HepG2 (cell line): Measurements from ENCODE around the gene VEGFB. TPM values are rescaled to one million over a fixed set of nuclear protein-coding genes. Genes with fewer than 3 reads are reported as not detected.

Experiments
- ATAC-seq: fragments of 200-7000 bp; cut with Tn5 transposase; 3 replicates; pipeline ENCODE4 v1.9.1; 2020; ENCODE audit warnings: mild to moderate bottlenecking, moderate library complexity
- BruUV-seq: library from RNA; stranded (reverse); fragments of 400-500 nt; replicated peaks from 2 replicates; lab custom pipeline; 2021; lab: Mats Ljungman, UMichigan
- CTCF ChIA-PET: fragments of 300-600 bp; formaldehyde crosslinking; extraction: SDS; loops from one replicate; lab custom pipeline; 2021; ENCODE audit warnings: low total read pairs, inconsistent platforms, low intra/inter-chr PET ratio; lab: Yijun Ruan, JAX
- POLR2A ChIA-PET: fragments of 350-600 bp; sonication (Branson Sonifier 250); formaldehyde crosslinking; loops from one replicate; lab custom pipeline; 2020; ENCODE audit warnings: antibody characterized with exemption, inconsistent platforms; lab: Yijun Ruan, JAX
- DNase-seq: peaks from one replicate; pipeline ENCODE4 v3.0.0-alpha.2; 2015; ENCODE audit warnings: low spot score
- FAIRE-seq: peaks from 3 replicates; lab custom pipeline; 2011; peaks lifted over from hg19 to GRCh38; lab: Jason Lieb, UNC
- H2AFZ ChIP-seq: one replicate; pipeline ENCODE4 v1.6.1; 2011; ENCODE audit warnings: low read length, inconsistent platforms
- H3K27ac ChIP-seq: fragments of 300-600 bp; 3 replicates; pipeline ENCODE4 v1.8.0; 2011; ENCODE audit warnings: mixed run types, mild to moderate bottlenecking, mixed read lengths, low read length, inconsistent platforms; ENCODE audit not compliant: insufficient read depth; ENCODE audit errors: extremely low read length
- H3K27me3 ChIP-seq, 2 experiments: fragments of 200-600 bp in 1 of 2; 2 replicates in 1 of 2; 3 replicates in 1 of 2; pipeline versions ENCODE4 v1.6.0 to v1.8.0; 2011; ENCODE audit warnings: low read length in 2 of 2, mild to moderate bottlenecking in 2 of 2, moderate library complexity in 2 of 2, inconsistent platforms in 1 of 2; ENCODE audit not compliant: insufficient read depth in 2 of 2, control insufficient read depth in 1 of 2
- H3K36me3 ChIP-seq, 2 experiments: fragments of 200-600 bp in 1 of 2; replicated peaks in 1 of 2; 2 replicates in 1 of 2; 3 replicates in 1 of 2; pipeline versions ENCODE4 v1.5.1 to v1.8.0; 2011; ENCODE audit warnings: low read length in 2 of 2, inconsistent platforms in 1 of 2; ENCODE audit not compliant: insufficient read depth in 2 of 2, control insufficient read depth in 1 of 2
- H3K4me1 ChIP-seq: 2 replicates; pipeline ENCODE4 v1.5.1; 2012; ENCODE audit warnings: low read length, inconsistent platforms; ENCODE audit not compliant: insufficient read depth
- H3K4me2 ChIP-seq: 2 replicates; pipeline ENCODE4 v1.6.0; 2011; ENCODE audit warnings: low read depth, low read length, inconsistent platforms
- H3K4me3 ChIP-seq, 3 experiments: fragments of 200-600 bp in 1 of 3; sonication (generic), shearing (Covaris generic) in 1 of 3; replicated peaks in 1 of 3; 2 replicates each; pipeline ENCODE4 v1.5.1; 2011 to 2016; ENCODE audit warnings: low read length in 3 of 3, inconsistent platforms in 2 of 3, low read depth in 2 of 3, mild to moderate bottlenecking in 2 of 3, control low read depth in 1 of 3, mixed read lengths in 1 of 3; ENCODE audit not compliant: insufficient read depth in 1 of 3
- H3K79me2 ChIP-seq: one replicate; pipeline ENCODE4 v1.6.1; 2011; ENCODE audit warnings: low read length, inconsistent platforms; ENCODE audit not compliant: insufficient read depth
- H3K9ac ChIP-seq: 2 replicates; pipeline ENCODE4 v1.6.0; 2011; ENCODE audit warnings: mild to moderate bottlenecking, low read depth, low read length, inconsistent platforms; ENCODE audit not compliant: insufficient read depth
- H3K9me3 ChIP-seq: 2 replicates; pipeline ENCODE4 v1.5.1; 2012; ENCODE audit warnings: mild to moderate bottlenecking, low read length
- H4K20me1 ChIP-seq: 2 replicates; pipeline ENCODE4 v1.6.0; 2011; ENCODE audit warnings: inconsistent platforms, mild to moderate bottlenecking, low read length, moderate library complexity; ENCODE audit not compliant: insufficient read depth
- BCLAF1 ChIP-seq: fragments of 450-650 bp; IDR thresholded peaks from 2 replicates; pipeline ENCODE4 v1.6.1; 2017; ENCODE audit warnings: mild to moderate bottlenecking
- DMAP1 ChIP-seq: IDR thresholded peaks from 2 replicates; pipeline ENCODE4 v1.6.1; 2016
- FOSL2 ChIP-seq: sonication (generic); formaldehyde crosslinking; IDR thresholded peaks from 2 replicates; pipeline ENCODE4 v1.4.0; 2020; ENCODE audit warnings: missing genetic modification reagents
- GATA4 ChIP-seq: sonication (generic); IDR thresholded peaks from 2 replicates; pipeline ENCODE4 v1.6.1; 2016; ENCODE audit warnings: antibody characterized with exemption, low read depth, borderline replicate concordance
- HNF1B ChIP-seq: sonication (generic); formaldehyde crosslinking; IDR thresholded peaks from 2 replicates; pipeline ENCODE4 v1.5.1; 2020; ENCODE audit warnings: mild to moderate bottlenecking, moderate library complexity, missing genetic modification reagents
- HNRNPH1 ChIP-seq: fragments of 200-400 bp; formaldehyde crosslinking; optimal IDR thresholded peaks from 2 replicates; pipeline ENCODE3; 2017; ENCODE audit warnings: mild to moderate bottlenecking, low read depth, low read length
- KAT7 ChIP-seq: IDR thresholded peaks from 2 replicates; pipeline ENCODE4 v1.6.1; 2018; ENCODE audit warnings: borderline replicate concordance, missing compliant biosample characterization
- KLF11 ChIP-seq: IDR thresholded peaks from 2 replicates; pipeline ENCODE4 v1.6.1; 2016; ENCODE audit warnings: missing compliant biosample characterization
- KLF6 ChIP-seq: IDR thresholded peaks from 2 replicates; pipeline ENCODE4 v1.8.0; 2016; ENCODE audit warnings: missing biosample characterization, missing genetic modification reagents
- NRL ChIP-seq: sonication (generic); formaldehyde crosslinking; IDR thresholded peaks from 2 replicates; pipeline ENCODE4 v1.5.0; 2020; ENCODE audit warnings: missing genetic modification reagents, mild to moderate bottlenecking, moderate library complexity, borderline replicate concordance
- SP4 ChIP-seq: sonication (generic); formaldehyde crosslinking; IDR thresholded peaks from 2 replicates; pipeline ENCODE4 v1.8.1; 2023; ENCODE audit warnings: mild to moderate bottlenecking, missing genetic modification reagents
- TP53 ChIP-seq: sonication (generic); formaldehyde crosslinking; conservative IDR thresholded peaks from 2 replicates; pipeline ENCODE4 v1.4.0; 2020; ENCODE audit warnings: missing genetic modification reagents
- ZBTB7B ChIP-seq: sonication (generic); formaldehyde crosslinking; IDR thresholded peaks from 2 replicates; pipeline ENCODE4 v1.4.0; 2020; ENCODE audit warnings: missing genetic modification reagents
- ZNF605 ChIP-seq: sonication (generic); formaldehyde crosslinking; IDR thresholded peaks from 2 replicates; pipeline ENCODE4 v1.8.0; 2022; ENCODE audit warnings: mild to moderate bottlenecking, missing genetic modification reagents
- ZNF670 ChIP-seq: sonication (generic); formaldehyde crosslinking; IDR thresholded peaks from 2 replicates; pipeline ENCODE4 v1.8.0; 2022; ENCODE audit warnings: mild to moderate bottlenecking, missing genetic modification reagents, borderline replicate concordance
- ZNF703 ChIP-seq: sonication (generic); formaldehyde crosslinking; IDR thresholded peaks from 2 replicates; pipeline ENCODE4 v1.5.1; 2020; ENCODE audit warnings: missing genetic modification reagents, mild to moderate bottlenecking, moderate library complexity, borderline replicate concordance
- ZNF749 ChIP-seq: sonication (generic); formaldehyde crosslinking; IDR thresholded peaks from 2 replicates; pipeline ENCODE4 v1.8.0; 2022; ENCODE audit warnings: mild to moderate bottlenecking, missing genetic modification reagents, moderate library complexity, borderline replicate concordance
- ZSCAN25 ChIP-seq: sonication (generic); formaldehyde crosslinking; IDR thresholded peaks from 2 replicates; pipeline ENCODE4 v1.8.0; 2022; ENCODE audit warnings: mild to moderate bottlenecking, missing genetic modification reagents
- WGBS: methylation state at CpG from one replicate; pipeline ENCODE4 v1.1.6; 2017; ENCODE audit warnings: low lambda C conversion rate; 5-methylcytosine and 5-hydroxymethylcytosine counted together
- in situ Hi-C: cut with HindIII; loops from 2 replicates; pipeline ENCODE4 v1.10.0; 2017; ENCODE audit warnings: low pct_unique_long_range_greater_than_20kb; ENCODE audit not compliant: extremely low pct_ligation_motif_present
- intact Hi-C: fragments of 100-400 bp; cut with micrococcal nuclease; formaldehyde crosslinking; loops from one replicate; pipeline ENCODE4 v1.10.0; 2022; ENCODE audit not compliant: unreplicated experiment
- polyA plus RNA-seq, 8 experiments: library from polyadenylated mRNA; depleted of rRNA in 3 of 8; stranded (reverse) in 7 of 8; unstranded in 1 of 8; fragments of >200 nt; fragmentation: Illumina TruSeq in 4 of 8; extraction: Trizol in 4 of 8; gene quantifications; 2 replicates each; pipeline versions ENCODE4 v1.2.1 to v1.2.3, GENCODE V29; 2011 to 2016; ENCODE audit warnings: low read depth in 4 of 8, missing spikeins in 1 of 8, mixed read lengths in 1 of 8; ENCODE audit not compliant: insufficient read depth in 1 of 8
- total RNA-seq, 5 experiments: library from RNA; depleted of rRNA; stranded (reverse); fragments of >200 nt; fragmentation: Illumina TruSeq; extraction: Trizol; gene quantifications; 2 replicates each; pipeline ENCODE4 v1.2.3, GENCODE V29; 2016; ENCODE audit warnings: low read depth in 1 of 5

Gene VEGFB
- total and polyA plus RNA-seq, 2 of the 13 experiments (the other 11 are each of a cell fraction or from before 2014, with no cell fraction given), result 9.0 to 11.3 TPM

GRCh38 chr11:64230171-64230984, 4.0 kb upstream of the VEGFB start, which contains the start of gene DNAJC4:
TSS of gene DNAJC4 (plus strand) at chr11:64230548. CDS start at chr11:64230855, 307 bp downstream.
- FAIRE-seq, result peak; percentile 73
- CTCF ChIA-PET, result no interaction called here
- peaks cover 58% of the 10 kb centered on the region for H3K4me1 ChIP-seq
- TF ChIP-seq KLF11 (CRISPR knock-in tag), result no peak
- peak; percentile 64; the same call in 1 of the 2 replicates for TF ChIP-seq ZNF749
- TF ChIP-seq FOSL2 (CRISPR knock-in tag), result peak; percentile 24; the same call in 1 of the 2 replicates
- peak; percentile 33; the same call in 1 of the 2 replicates for TF ChIP-seq ZSCAN25 (CRISPR knock-in tag)
- TF ChIP-seq NRL (CRISPR knock-in tag), result peak; percentile 87
- peak; percentile 88 for TF ChIP-seq SP4 (CRISPR knock-in tag)
- TF ChIP-seq BCLAF1, result no peak
- no peak for TF ChIP-seq HNRNPH1
- peak; percentile 68 for TF ChIP-seq DMAP1 (CRISPR knock-in tag)
- no peak for TF ChIP-seq TP53 (CRISPR knock-in tag)
- TF ChIP-seq GATA4, result 0 out of 2 replicates have a peak, but pooled peaks have one; percentile 52
- no peak for TF ChIP-seq ZNF703 (CRISPR knock-in tag)
- TF ChIP-seq KLF6 (CRISPR knock-in tag), result peak; percentile 68; the same call in 1 of the 2 replicates
- peak; percentile 33; the same call in 1 of the 2 replicates for TF ChIP-seq ZNF605 (CRISPR knock-in tag)
- TF ChIP-seq ZNF670 (CRISPR knock-in tag), result no peak
- TF ChIP-seq HNF1B (CRISPR knock-in tag), result peak; percentile 77; the same call in 1 of the 2 replicates
- TF ChIP-seq ZBTB7B (CRISPR knock-in tag), result peak; percentile 85
- peak; percentile 63; the same call in 1 of the 2 replicates for TF ChIP-seq KAT7

More at GRCh38 chr11:64230171-64230984, 4.0 kb upstream of the VEGFB start, which contains the start of gene DNAJC4:
- no peaks in the 10 kb centered on the region for H3K9me3 ChIP-seq
- POLR2A ChIA-PET, result interaction anchor here (1.0 to 2.6 kb wide), 2 partner anchors 11 to 40 kb away, joined by 4 to 8 read pairs; partner anchors contain the start of gene FKBP2
- H3K4me2 ChIP-seq, result peak within 1 kb of the TSS; percentile 88
- intact Hi-C loops (no loop called here), in situ Hi-C loops (no loop called here)
- peak within 1 kb of the TSS; percentile 75 for H3K27ac ChIP-seq
- BruUV-seq, result no TSS peak
- DNase-seq (peak; percentile 96), ATAC-seq (peak; percentile 64)
- no peaks in the 10 kb centered on the region for H4K20me1 ChIP-seq
- peak within 1 kb of the TSS; percentile 80 for H3K9ac ChIP-seq
- 7% methylated on average over 5 of the region's 62 CpGs for WGBS
- H2AFZ ChIP-seq, result no peak within 1 kb of the TSS
- no peaks in the 10 kb centered on the region for H3K27me3 ChIP-seq
- peak within 1 kb of the TSS; percentile 94 to 96 (median 95) for H3K4me3 ChIP-seq
- H3K79me2 ChIP-seq, result peaks cover 1% of the 10 kb centered on the region
- no peaks in the 10 kb centered on the region for H3K36me3 ChIP-seq
